HepG2 (cell line): ENCODE measurements around the gene ADRM1. TPM values are rescaled to one million over a fixed set of nuclear protein-coding genes. Genes with fewer than 3 reads are reported as not detected.

Experiments used
- ATAC-seq: fragments of 200-7000 bp; cut with Tn5 transposase; 3 replicates; pipeline ENCODE4 v1.9.1; 2020; ENCODE audit warnings: mild to moderate bottlenecking, moderate library complexity
- BruUV-seq: library from RNA; stranded (reverse); fragments of 400-500 nt; replicated peaks from 2 replicates; lab custom pipeline; 2021; lab: Mats Ljungman, UMichigan
- CTCF ChIA-PET: fragments of 300-600 bp; formaldehyde crosslinking; extraction: SDS; loops from one replicate; lab custom pipeline; 2021; ENCODE audit warnings: low total read pairs, inconsistent platforms, low intra/inter-chr PET ratio; lab: Yijun Ruan, JAX
- POLR2A ChIA-PET: fragments of 350-600 bp; sonication (Branson Sonifier 250); formaldehyde crosslinking; loops from one replicate; lab custom pipeline; 2020; ENCODE audit warnings: antibody characterized with exemption, inconsistent platforms; lab: Yijun Ruan, JAX
- DNase-seq: peaks from one replicate; pipeline ENCODE4 v3.0.0-alpha.2; 2015; ENCODE audit warnings: low spot score
- FAIRE-seq: peaks from 3 replicates; lab custom pipeline; 2011; peaks lifted over from hg19 to GRCh38; lab: Jason Lieb, UNC
- H2AFZ ChIP-seq: one replicate; pipeline ENCODE4 v1.6.1; 2011; ENCODE audit warnings: low read length, inconsistent platforms
- H3K27ac ChIP-seq: fragments of 300-600 bp; 3 replicates; pipeline ENCODE4 v1.8.0; 2011; ENCODE audit warnings: mixed run types, mild to moderate bottlenecking, mixed read lengths, low read length, inconsistent platforms; ENCODE audit not compliant: insufficient read depth; ENCODE audit errors: extremely low read length
- H3K27me3 ChIP-seq, 2 experiments: fragments of 200-600 bp in 1 of 2; 2 replicates in 1 of 2; 3 replicates in 1 of 2; pipeline versions ENCODE4 v1.6.0 to v1.8.0; 2011; ENCODE audit warnings: low read length in 2 of 2, mild to moderate bottlenecking in 2 of 2, moderate library complexity in 2 of 2, inconsistent platforms in 1 of 2; ENCODE audit not compliant: insufficient read depth in 2 of 2, control insufficient read depth in 1 of 2
- H3K36me3 ChIP-seq, 2 experiments: fragments of 200-600 bp in 1 of 2; replicated peaks in 1 of 2; 2 replicates in 1 of 2; 3 replicates in 1 of 2; pipeline versions ENCODE4 v1.5.1 to v1.8.0; 2011; ENCODE audit warnings: low read length in 2 of 2, inconsistent platforms in 1 of 2; ENCODE audit not compliant: insufficient read depth in 2 of 2, control insufficient read depth in 1 of 2
- H3K4me1 ChIP-seq: 2 replicates; pipeline ENCODE4 v1.5.1; 2012; ENCODE audit warnings: low read length, inconsistent platforms; ENCODE audit not compliant: insufficient read depth
- H3K4me2 ChIP-seq: 2 replicates; pipeline ENCODE4 v1.6.0; 2011; ENCODE audit warnings: low read depth, low read length, inconsistent platforms
- H3K4me3 ChIP-seq, 3 experiments: fragments of 200-600 bp in 1 of 3; sonication (generic), shearing (Covaris generic) in 1 of 3; replicated peaks in 1 of 3; 2 replicates each; pipeline ENCODE4 v1.5.1; 2011 to 2016; ENCODE audit warnings: low read length in 3 of 3, inconsistent platforms in 2 of 3, low read depth in 2 of 3, mild to moderate bottlenecking in 2 of 3, control low read depth in 1 of 3, mixed read lengths in 1 of 3; ENCODE audit not compliant: insufficient read depth in 1 of 3
- H3K79me2 ChIP-seq: one replicate; pipeline ENCODE4 v1.6.1; 2011; ENCODE audit warnings: low read length, inconsistent platforms; ENCODE audit not compliant: insufficient read depth
- H3K9ac ChIP-seq: 2 replicates; pipeline ENCODE4 v1.6.0; 2011; ENCODE audit warnings: mild to moderate bottlenecking, low read depth, low read length, inconsistent platforms; ENCODE audit not compliant: insufficient read depth
- H3K9me3 ChIP-seq: 2 replicates; pipeline ENCODE4 v1.5.1; 2012; ENCODE audit warnings: mild to moderate bottlenecking, low read length
- H4K20me1 ChIP-seq: 2 replicates; pipeline ENCODE4 v1.6.0; 2011; ENCODE audit warnings: inconsistent platforms, mild to moderate bottlenecking, low read length, moderate library complexity; ENCODE audit not compliant: insufficient read depth
- AGO2 ChIP-seq: fragments of 200-400 bp; formaldehyde crosslinking; optimal IDR thresholded peaks from 2 replicates; pipeline ENCODE3; 2017; ENCODE audit warnings: mild to moderate bottlenecking, low read depth, low read length, moderate library complexity
- HIVEP1 ChIP-seq: sonication (generic); formaldehyde crosslinking; IDR thresholded peaks from 2 replicates; pipeline ENCODE4 v1.4.0; 2020; ENCODE audit warnings: mild to moderate bottlenecking, missing genetic modification reagents
- MTERF4 ChIP-seq: sonication (generic); formaldehyde crosslinking; IDR thresholded peaks from 2 replicates; pipeline ENCODE4 v1.8.0; 2023; ENCODE audit warnings: mild to moderate bottlenecking, missing genetic modification reagents
- MTF1 ChIP-seq: sonication (generic); formaldehyde crosslinking; IDR thresholded peaks from 2 replicates; pipeline ENCODE4 v1.5.0; 2020; ENCODE audit warnings: missing genetic modification reagents
- MXD1 ChIP-seq: sonication (generic); formaldehyde crosslinking; IDR thresholded peaks from 2 replicates; pipeline ENCODE4 v1.4.0; 2020; ENCODE audit warnings: mild to moderate bottlenecking, missing genetic modification reagents
- RBM22 ChIP-seq: fragments of 200-400 bp; formaldehyde crosslinking; optimal IDR thresholded peaks from 2 replicates; pipeline ENCODE3; 2017; ENCODE audit warnings: mild to moderate bottlenecking, low read length, moderate library complexity
- RBM39 ChIP-seq: fragments of 200-400 bp; formaldehyde crosslinking; IDR thresholded peaks from one replicate; pipeline ENCODE4 v1.6.1; 2018; ENCODE audit warnings: antibody characterized with exemption, mild to moderate bottlenecking, low read depth, low read length; ENCODE audit not compliant: poor library complexity, severe bottlenecking
- ZBTB33 ChIP-seq: sonication (generic); formaldehyde crosslinking; IDR thresholded peaks from 2 replicates; pipeline ENCODE4 v1.4.0; 2020; ENCODE audit warnings: missing genetic modification reagents
- ZNF740 ChIP-seq: sonication (generic); formaldehyde crosslinking; IDR thresholded peaks from 2 replicates; pipeline ENCODE4 v1.4.0; 2020; ENCODE audit warnings: missing genetic modification reagents
- WGBS: methylation state at CpG from one replicate; pipeline ENCODE4 v1.1.6; 2017; ENCODE audit warnings: low lambda C conversion rate; 5-methylcytosine and 5-hydroxymethylcytosine counted together
- in situ Hi-C: cut with HindIII; loops from 2 replicates; pipeline ENCODE4 v1.10.0; 2017; ENCODE audit warnings: low pct_unique_long_range_greater_than_20kb; ENCODE audit not compliant: extremely low pct_ligation_motif_present
- intact Hi-C: fragments of 100-400 bp; cut with micrococcal nuclease; formaldehyde crosslinking; loops from one replicate; pipeline ENCODE4 v1.10.0; 2022; ENCODE audit not compliant: unreplicated experiment
- polyA plus RNA-seq, 8 experiments: library from polyadenylated mRNA; depleted of rRNA in 3 of 8; stranded (reverse) in 7 of 8; unstranded in 1 of 8; fragments of >200 nt; fragmentation: Illumina TruSeq in 4 of 8; extraction: Trizol in 4 of 8; gene quantifications; 2 replicates each; pipeline versions ENCODE4 v1.2.1 to v1.2.3, GENCODE V29; 2011 to 2016; ENCODE audit warnings: low read depth in 4 of 8, missing spikeins in 1 of 8, mixed read lengths in 1 of 8; ENCODE audit not compliant: insufficient read depth in 1 of 8
- total RNA-seq, 5 experiments: library from RNA; depleted of rRNA; stranded (reverse); fragments of >200 nt; fragmentation: Illumina TruSeq; extraction: Trizol; gene quantifications; 2 replicates each; pipeline ENCODE4 v1.2.3, GENCODE V29; 2016; ENCODE audit warnings: low read depth in 1 of 5

ADRM1 gene
- total and polyA plus RNA-seq, 2 of the 13 experiments (the other 11 are each of a cell fraction or from before 2014, with no cell fraction given) = 92.9 to 154 TPM

GRCh38 chr20:62330576-62331317, 27.9 kb downstream of the ADRM1 start:
- no peaks in the 10 kb centered on the region for H3K27me3 ChIP-seq
- H3K9ac ChIP-seq = no peak overlapping the region
- no peaks in the 10 kb centered on the region for H3K4me1 ChIP-seq
- TF ChIP-seq HIVEP1 (CRISPR knock-in tag) (peak; percentile 48; the same call in 1 of the 2 replicates), ZBTB33 (CRISPR knock-in tag) (peak; percentile 12; the same call in 1 of the 2 replicates), RBM39 (peak; percentile 15), ZNF740 (CRISPR knock-in tag) (0 out of 2 replicates have a peak, but pooled peaks have one; percentile 42), AGO2 (peak; percentile 66), MXD1 (CRISPR knock-in tag) (0 out of 2 replicates have a peak, but pooled peaks have one; percentile 27), MTERF4 (CRISPR knock-in tag) (no peak), RBM22 (peak; percentile 15), MTF1 (no peak)
- no peak overlapping the region for H3K4me2 ChIP-seq
- ATAC-seq = no peak
- DNase-seq = no peak
- BruUV-seq = no TSS peak
- CTCF ChIA-PET = no interaction called here
- H4K20me1 ChIP-seq = no peaks in the 10 kb centered on the region; the same call in 1 of the 2 replicates
- peaks cover 70 to 94% of the 10 kb centered on the region in 2 experiments for H3K36me3 ChIP-seq
- no peak overlapping the region for H3K4me3 ChIP-seq
- H3K9me3 ChIP-seq = no peaks in the 10 kb centered on the region
- intact Hi-C loops (no loop called here), in situ Hi-C loops (no loop called here)
- FAIRE-seq = no peak
- 96% methylated on average over 37 of the region's 46 CpGs for WGBS
- H3K27ac ChIP-seq = no peak overlapping the region
- no peak overlapping the region for H2AFZ ChIP-seq
- POLR2A ChIA-PET = interaction anchor here (1.4 kb wide), 1 partner anchor 45 kb away, joined by 3 read pairs; no protein-coding TSS in a partner anchor
- no peaks in the 10 kb centered on the region for H3K79me2 ChIP-seq
